Measurements from ENCODE around the gene NR6A1. TPM values are rescaled to one million over a fixed set of nuclear protein-coding genes. Genes with fewer than 3 reads are reported as not detected.

NR6A1 gene
- total and polyA plus RNA-seq, 11 donors, result 0.65 to 5.7 (median 1.6) TPM

DNA sequence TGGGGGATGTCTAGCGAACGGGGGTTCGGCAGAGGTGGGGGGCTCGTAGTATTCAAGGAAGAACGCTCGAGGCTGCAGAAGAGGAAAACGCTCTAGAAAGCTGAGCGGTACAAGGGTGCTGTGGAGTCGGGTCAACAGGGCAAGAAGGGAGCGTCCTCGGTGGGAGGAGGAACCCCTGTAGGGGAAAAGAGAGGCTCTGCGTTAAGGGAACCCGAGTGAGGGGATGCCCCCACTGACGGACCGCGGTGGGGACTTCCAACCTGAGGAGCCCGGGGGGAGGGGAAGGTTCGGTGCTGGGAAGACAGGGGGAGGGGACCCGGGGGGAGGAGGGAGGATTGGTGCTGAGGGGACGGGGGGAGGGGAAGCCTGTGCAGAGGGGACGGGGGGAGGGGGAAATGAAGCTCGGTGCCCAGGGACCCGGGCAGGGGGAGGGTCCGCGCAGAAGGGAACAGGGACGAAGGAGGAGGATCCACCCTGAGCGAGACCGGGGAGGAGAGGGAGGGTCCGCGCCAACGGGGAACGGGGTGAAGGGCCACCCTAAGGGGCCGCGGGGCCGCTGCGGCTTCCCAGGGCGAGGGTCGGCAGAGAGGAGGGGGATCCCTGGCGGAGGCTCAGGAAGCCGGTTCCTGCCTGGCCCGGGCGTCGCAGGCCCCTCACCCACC is 621 bp downstream of the NR6A1 start:
- Histone ChIP-seq H3K4me3 (peak overlapping the region; percentile 68 to 96 (median 90)), H3K27me3 (peaks cover 0 to 32% (median 10%) of the 10 kb centered on the region in 9 donors), H3K27ac (peak overlapping the region in 10 of 12 donors; percentile 50 to 82 (median 72)), H3K36me3 (no peaks in the 10 kb centered on the region), H3K4me1 (peaks cover 0 to 47% (median 15%) of the 10 kb centered on the region in 12 donors), H3K9me3 (no peaks in the 10 kb centered on the region)
- WGBS, 4 donors, result 1 to 2% (median 1%) methylated on average over 41 to 43 of the region's 43 CpGs
- intact Hi-C loops (cut with DNase I), result loop anchor here in 9 of 10 donors (1.0 to 10.0 kb wide), 9 partner anchors 90 to 607 kb away; partner anchors contain the start of genes SCAI (in 4 of the 9), GOLGA1 (in 2 of the 9) and RPL35 (in 1 of the 9)
- TF ChIP-seq, protein P1, sequence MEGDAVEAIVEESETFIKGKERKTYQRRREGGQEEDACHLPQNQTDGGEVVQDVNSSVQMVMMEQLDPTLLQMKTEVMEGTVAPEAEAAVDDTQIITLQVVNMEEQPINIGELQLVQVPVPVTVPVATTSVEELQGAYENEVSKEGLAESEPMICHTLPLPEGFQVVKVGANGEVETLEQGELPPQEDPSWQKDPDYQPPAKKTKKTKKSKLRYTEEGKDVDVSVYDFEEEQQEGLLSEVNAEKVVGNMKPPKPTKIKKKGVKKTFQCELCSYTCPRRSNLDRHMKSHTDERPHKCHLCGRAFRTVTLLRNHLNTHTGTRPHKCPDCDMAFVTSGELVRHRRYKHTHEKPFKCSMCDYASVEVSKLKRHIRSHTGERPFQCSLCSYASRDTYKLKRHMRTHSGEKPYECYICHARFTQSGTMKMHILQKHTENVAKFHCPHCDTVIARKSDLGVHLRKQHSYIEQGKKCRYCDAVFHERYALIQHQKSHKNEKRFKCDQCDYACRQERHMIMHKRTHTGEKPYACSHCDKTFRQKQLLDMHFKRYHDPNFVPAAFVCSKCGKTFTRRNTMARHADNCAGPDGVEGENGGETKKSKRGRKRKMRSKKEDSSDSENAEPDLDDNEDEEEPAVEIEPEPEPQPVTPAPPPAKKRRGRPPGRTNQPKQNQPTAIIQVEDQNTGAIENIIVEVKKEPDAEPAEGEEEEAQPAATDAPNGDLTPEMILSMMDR (IDR thresholded peaks at IDR 0.05), result no peak
- TF ChIP-seq POLR2A (IDR thresholded peaks at IDR 0.05), result no peak
- DNase-seq (peak in 4 of 5 donors; percentile 45 to 73 (median 49)), ATAC-seq (peak in 2 of 4 donors; percentile 0 to 16)

DNA sequence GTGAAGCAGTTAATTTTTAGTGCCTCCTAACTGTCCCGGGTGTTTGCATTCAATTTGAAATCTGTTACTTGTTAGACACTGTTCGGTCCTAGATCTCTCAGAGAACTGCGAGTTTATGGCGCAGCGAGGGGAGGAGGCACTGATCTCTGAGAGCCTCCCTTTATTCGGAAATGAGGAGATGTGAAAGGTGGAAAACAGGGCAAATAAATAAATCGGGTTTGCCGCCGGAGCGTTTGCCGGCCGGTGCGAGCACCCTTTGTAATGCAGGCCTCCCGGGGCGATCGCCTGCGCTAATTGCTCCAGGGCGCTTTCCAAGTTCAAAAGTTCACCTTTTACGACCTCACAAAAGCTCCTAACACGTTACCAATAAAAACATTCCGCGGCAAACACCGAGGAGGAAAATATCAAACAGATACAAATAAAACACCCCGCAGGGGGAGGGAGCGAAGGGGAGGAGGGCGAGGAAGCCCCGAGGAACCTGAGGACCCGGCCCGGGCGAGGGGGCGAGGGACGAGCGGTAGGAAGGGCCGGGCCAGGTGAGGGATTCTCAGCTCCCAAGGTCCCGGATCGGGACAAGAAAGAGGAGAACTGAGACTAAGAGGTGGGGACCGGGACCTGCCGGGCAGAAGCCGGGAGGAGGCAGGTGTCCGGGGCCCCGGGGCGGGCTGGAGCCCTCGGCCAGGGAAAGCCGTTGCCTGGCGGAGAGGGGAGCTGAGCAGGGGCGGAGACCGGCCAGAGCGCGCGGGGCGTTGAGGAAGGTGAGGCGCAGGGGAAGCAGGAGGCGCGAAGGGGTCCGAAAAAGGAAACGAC is 1.4 kb downstream of the NR6A1 start:
- TF ChIP-seq POLR2A (IDR thresholded peaks at IDR 0.05), result no peak
- TF ChIP-seq, protein P1 (IDR thresholded peaks at IDR 0.05), result no peak
- H3K27ac ChIP-seq, result peak overlapping the region in 7 of 12 donors; percentile 29 to 78 (median 47)

DNA sequence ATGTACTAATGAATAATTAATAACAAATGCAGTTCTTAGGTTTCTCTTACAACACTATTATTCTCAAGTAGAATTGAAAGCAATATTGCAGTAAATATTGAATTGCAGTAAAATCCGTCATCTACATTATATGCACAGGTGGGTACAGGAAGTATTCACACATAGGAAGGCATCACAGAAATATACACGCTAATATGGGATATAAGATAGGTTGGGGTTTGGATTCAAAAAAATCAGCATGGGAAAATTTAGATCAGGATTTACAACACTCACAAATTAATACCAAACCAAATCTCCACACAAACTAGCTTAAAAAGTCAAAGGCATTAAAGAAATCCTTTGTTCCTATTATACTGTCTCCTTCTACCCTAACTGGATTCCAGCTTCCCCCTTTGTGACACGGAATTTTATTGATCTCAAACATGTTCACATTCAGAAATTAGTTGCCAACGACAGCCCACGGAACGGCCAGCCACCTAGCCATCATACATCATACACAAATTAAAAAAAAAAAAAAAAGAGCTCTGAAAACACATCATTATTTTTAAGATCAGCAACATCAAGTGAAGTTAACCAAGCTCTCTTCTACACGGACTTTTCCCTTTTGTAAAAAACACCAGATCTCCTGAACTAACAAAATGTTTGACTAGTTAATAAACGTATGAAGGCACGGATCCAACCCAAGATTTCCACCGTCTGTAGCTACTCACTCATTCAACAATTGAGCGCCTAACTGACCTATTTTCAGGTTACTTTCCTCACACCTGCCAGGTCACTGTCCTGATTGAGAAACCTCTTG is 2.2 kb downstream of the NR6A1 start:
- Histone ChIP-seq H3K27me3 (peaks cover 0 to 32% (median 10%) of the 10 kb centered on the region in 9 donors), H3K36me3 (no peaks in the 10 kb centered on the region), H3K4me1 (peaks cover 0 to 40% (median 11%) of the 10 kb centered on the region in 12 donors), H3K4me3 (peak overlapping the region in 9 of 12 donors; percentile 68 to 94 (median 88)), H3K9me3 (no peaks in the 10 kb centered on the region), H3K27ac (peak overlapping the region in 2 of 12 donors; percentile 36 to 47)
- DNase-seq (no peak), ATAC-seq (no peak)
- TF ChIP-seq, protein P1 (IDR thresholded peaks at IDR 0.05), result no peak
- no peak for TF ChIP-seq POLR2A (IDR thresholded peaks at IDR 0.05)
- intact Hi-C loops (cut with DNase I), result loop anchor here in 1 of 10 donors (10.0 kb wide), 1 partner anchor 476 kb away; the partner anchor contains the start of gene HSPA5
- WGBS, 4 donors, result 47 to 55% (median 51%) methylated on average over 11 of the region's 11 CpGs

More for the DNA sequence above, 1.4 kb downstream of the NR6A1 start:
- ATAC-seq (peak in 1 of 4 donors; percentile 7), DNase-seq (peak in 2 of 5 donors; percentile 31 to 41)
- Histone ChIP-seq H3K4me1 (peaks cover 0 to 43% (median 14%) of the 10 kb centered on the region in 12 donors), H3K27me3 (peaks cover 0 to 32% (median 10%) of the 10 kb centered on the region in 9 donors), H3K4me3 (peak overlapping the region; percentile 68 to 96 (median 90)), H3K36me3 (no peaks in the 10 kb centered on the region), H3K9me3 (no peaks in the 10 kb centered on the region)
- 6 to 13% (median 6%) methylated on average over 56 of the region's 56 CpGs for WGBS, 4 donors
- intact Hi-C loops (cut with DNase I), result loop anchor here in 9 of 10 donors (2.0 to 10.0 kb wide), 9 partner anchors 91 to 608 kb away; partner anchors contain the start of genes SCAI (in 4 of the 9), GOLGA1 (in 1 of the 9), HSPA5 (in 1 of the 9) and RPL35 (in 1 of the 9)
